HepG2 (cell line): ENCODE measurements around the gene RRAS. TPM values are rescaled to one million over a fixed set of nuclear protein-coding genes. Genes with fewer than 3 reads are reported as not detected.

Experiments used
- ATAC-seq: fragments of 200-7000 bp; cut with Tn5 transposase; 3 replicates; pipeline ENCODE4 v1.9.1; 2020; ENCODE audit warnings: mild to moderate bottlenecking, moderate library complexity
- BruUV-seq: library from RNA; stranded (reverse); fragments of 400-500 nt; replicated peaks from 2 replicates; lab custom pipeline; 2021; lab: Mats Ljungman, UMichigan
- CTCF ChIA-PET: fragments of 300-600 bp; formaldehyde crosslinking; extraction: SDS; loops from one replicate; lab custom pipeline; 2021; ENCODE audit warnings: low total read pairs, inconsistent platforms, low intra/inter-chr PET ratio; lab: Yijun Ruan, JAX
- POLR2A ChIA-PET: fragments of 350-600 bp; sonication (Branson Sonifier 250); formaldehyde crosslinking; loops from one replicate; lab custom pipeline; 2020; ENCODE audit warnings: antibody characterized with exemption, inconsistent platforms; lab: Yijun Ruan, JAX
- DNase-seq: peaks from one replicate; pipeline ENCODE4 v3.0.0-alpha.2; 2015; ENCODE audit warnings: low spot score
- FAIRE-seq: peaks from 3 replicates; lab custom pipeline; 2011; peaks lifted over from hg19 to GRCh38; lab: Jason Lieb, UNC
- H2AFZ ChIP-seq: one replicate; pipeline ENCODE4 v1.6.1; 2011; ENCODE audit warnings: low read length, inconsistent platforms
- H3K27ac ChIP-seq: fragments of 300-600 bp; 3 replicates; pipeline ENCODE4 v1.8.0; 2011; ENCODE audit warnings: mixed run types, mild to moderate bottlenecking, mixed read lengths, low read length, inconsistent platforms; ENCODE audit not compliant: insufficient read depth; ENCODE audit errors: extremely low read length
- H3K27me3 ChIP-seq, 2 experiments: fragments of 200-600 bp in 1 of 2; 2 replicates in 1 of 2; 3 replicates in 1 of 2; pipeline versions ENCODE4 v1.6.0 to v1.8.0; 2011; ENCODE audit warnings: low read length in 2 of 2, mild to moderate bottlenecking in 2 of 2, moderate library complexity in 2 of 2, inconsistent platforms in 1 of 2; ENCODE audit not compliant: insufficient read depth in 2 of 2, control insufficient read depth in 1 of 2
- H3K36me3 ChIP-seq, 2 experiments: fragments of 200-600 bp in 1 of 2; replicated peaks in 1 of 2; 2 replicates in 1 of 2; 3 replicates in 1 of 2; pipeline versions ENCODE4 v1.5.1 to v1.8.0; 2011; ENCODE audit warnings: low read length in 2 of 2, inconsistent platforms in 1 of 2; ENCODE audit not compliant: insufficient read depth in 2 of 2, control insufficient read depth in 1 of 2
- H3K4me1 ChIP-seq: 2 replicates; pipeline ENCODE4 v1.5.1; 2012; ENCODE audit warnings: low read length, inconsistent platforms; ENCODE audit not compliant: insufficient read depth
- H3K4me2 ChIP-seq: 2 replicates; pipeline ENCODE4 v1.6.0; 2011; ENCODE audit warnings: low read depth, low read length, inconsistent platforms
- H3K4me3 ChIP-seq, 3 experiments: fragments of 200-600 bp in 1 of 3; sonication (generic), shearing (Covaris generic) in 1 of 3; replicated peaks in 1 of 3; 2 replicates each; pipeline ENCODE4 v1.5.1; 2011 to 2016; ENCODE audit warnings: low read length in 3 of 3, inconsistent platforms in 2 of 3, low read depth in 2 of 3, mild to moderate bottlenecking in 2 of 3, control low read depth in 1 of 3, mixed read lengths in 1 of 3; ENCODE audit not compliant: insufficient read depth in 1 of 3
- H3K79me2 ChIP-seq: one replicate; pipeline ENCODE4 v1.6.1; 2011; ENCODE audit warnings: low read length, inconsistent platforms; ENCODE audit not compliant: insufficient read depth
- H3K9ac ChIP-seq: 2 replicates; pipeline ENCODE4 v1.6.0; 2011; ENCODE audit warnings: mild to moderate bottlenecking, low read depth, low read length, inconsistent platforms; ENCODE audit not compliant: insufficient read depth
- H3K9me3 ChIP-seq: 2 replicates; pipeline ENCODE4 v1.5.1; 2012; ENCODE audit warnings: mild to moderate bottlenecking, low read length
- H4K20me1 ChIP-seq: 2 replicates; pipeline ENCODE4 v1.6.0; 2011; ENCODE audit warnings: inconsistent platforms, mild to moderate bottlenecking, low read length, moderate library complexity; ENCODE audit not compliant: insufficient read depth
- ARNT ChIP-seq: fragments of 450-650 bp; IDR thresholded peaks from 2 replicates; pipeline ENCODE4 v1.6.1; 2017
- FOXO1 ChIP-seq: sonication (generic); formaldehyde crosslinking; IDR thresholded peaks from 2 replicates; pipeline ENCODE4 v1.4.0; 2020; ENCODE audit warnings: missing genetic modification reagents
- GABPA ChIP-seq, 2 experiments: IDR thresholded peaks; 2 replicates each; pipeline ENCODE4 v1.6.1; 2011 to 2016; ENCODE audit warnings: low read depth in 2 of 2, low read length in 1 of 2, missing biosample characterization in 1 of 2, missing genetic modification characterization in 1 of 2
- GPN1 ChIP-seq: sonication (generic); formaldehyde crosslinking; IDR thresholded peaks from 2 replicates; pipeline ENCODE4 v1.5.1; 2020; ENCODE audit warnings: missing genetic modification reagents, borderline replicate concordance
- PITX1 ChIP-seq: sonication (generic); formaldehyde crosslinking; IDR thresholded peaks from 2 replicates; pipeline ENCODE4 v1.5.1; 2020; ENCODE audit warnings: mild to moderate bottlenecking, missing genetic modification reagents
- POLR2AphosphoS5 ChIP-seq: IDR thresholded peaks from 2 replicates; pipeline ENCODE4 v1.6.1; 2012; ENCODE audit warnings: low read depth, low read length
- SMAD3 ChIP-seq: sonication (generic); formaldehyde crosslinking; IDR thresholded peaks from 2 replicates; pipeline ENCODE4 v1.4.0; 2020; ENCODE audit warnings: missing genetic modification reagents
- SRSF4 ChIP-seq: fragments of 200-400 bp; formaldehyde crosslinking; IDR thresholded peaks from one replicate; pipeline ENCODE4 v1.6.1; 2018; ENCODE audit warnings: mild to moderate bottlenecking, low read depth, low read length, moderate library complexity; ENCODE audit not compliant: poor library complexity, severe bottlenecking
- ZMAT3 ChIP-seq: sonication (generic); formaldehyde crosslinking; conservative IDR thresholded peaks from 2 replicates; pipeline ENCODE4 v1.7.0; 2021; ENCODE audit warnings: missing genetic modification reagents
- ZNF143 ChIP-seq: sonication (generic); formaldehyde crosslinking; IDR thresholded peaks from 2 replicates; pipeline ENCODE4 v1.4.0; 2020; ENCODE audit warnings: missing genetic modification reagents
- ZNF260 ChIP-seq: sonication (generic); formaldehyde crosslinking; IDR thresholded peaks from 2 replicates; pipeline ENCODE4 v1.4.0; 2020; ENCODE audit warnings: missing genetic modification reagents, low read depth, mild to moderate bottlenecking, borderline replicate concordance
- ZNF562 ChIP-seq: sonication (generic); formaldehyde crosslinking; IDR thresholded peaks from 2 replicates; pipeline ENCODE4 v1.8.0; 2022; ENCODE audit warnings: missing genetic modification reagents, borderline replicate concordance
- WGBS: methylation state at CpG from one replicate; pipeline ENCODE4 v1.1.6; 2017; ENCODE audit warnings: low lambda C conversion rate; 5-methylcytosine and 5-hydroxymethylcytosine counted together
- in situ Hi-C: cut with HindIII; loops from 2 replicates; pipeline ENCODE4 v1.10.0; 2017; ENCODE audit warnings: low pct_unique_long_range_greater_than_20kb; ENCODE audit not compliant: extremely low pct_ligation_motif_present
- intact Hi-C: fragments of 100-400 bp; cut with micrococcal nuclease; formaldehyde crosslinking; loops from one replicate; pipeline ENCODE4 v1.10.0; 2022; ENCODE audit not compliant: unreplicated experiment
- polyA plus RNA-seq, 8 experiments: library from polyadenylated mRNA; depleted of rRNA in 3 of 8; stranded (reverse) in 7 of 8; unstranded in 1 of 8; fragments of >200 nt; fragmentation: Illumina TruSeq in 4 of 8; extraction: Trizol in 4 of 8; gene quantifications; 2 replicates each; pipeline versions ENCODE4 v1.2.1 to v1.2.3, GENCODE V29; 2011 to 2016; ENCODE audit warnings: low read depth in 4 of 8, missing spikeins in 1 of 8, mixed read lengths in 1 of 8; ENCODE audit not compliant: insufficient read depth in 1 of 8
- total RNA-seq, 5 experiments: library from RNA; depleted of rRNA; stranded (reverse); fragments of >200 nt; fragmentation: Illumina TruSeq; extraction: Trizol; gene quantifications; 2 replicates each; pipeline ENCODE4 v1.2.3, GENCODE V29; 2016; ENCODE audit warnings: low read depth in 1 of 5
- TF ChIP-seq, protein P1 (sequence below): IDR thresholded peaks from 2 replicates; pipeline ENCODE4 v1.6.1; 2016; ENCODE audit warnings: missing genetic modification reagents, missing compliant biosample characterization
- TF ChIP-seq, protein P2 (sequence below): sonication (generic); formaldehyde crosslinking; IDR thresholded peaks from 2 replicates; pipeline ENCODE4 v1.4.0; 2020; ENCODE audit warnings: low read depth, mild to moderate bottlenecking, missing genetic modification reagents
- TF ChIP-seq, protein P3 (sequence below): sonication (generic); formaldehyde crosslinking; IDR thresholded peaks from 2 replicates; pipeline ENCODE4 v1.4.0; 2020; ENCODE audit warnings: missing genetic modification reagents, borderline replicate concordance
- TF ChIP-seq, protein P4 (sequence below): sonication (generic); formaldehyde crosslinking; IDR thresholded peaks from 2 replicates; pipeline ENCODE4 v1.8.0; 2022; ENCODE audit warnings: missing genetic modification reagents, mild to moderate bottlenecking, moderate library complexity, borderline replicate concordance

Gene RRAS
- total and polyA plus RNA-seq, 2 of the 13 experiments (the other 11 are each of a cell fraction or from before 2014, with no cell fraction given) = 1.5 to 12.0 TPM

DNA sequence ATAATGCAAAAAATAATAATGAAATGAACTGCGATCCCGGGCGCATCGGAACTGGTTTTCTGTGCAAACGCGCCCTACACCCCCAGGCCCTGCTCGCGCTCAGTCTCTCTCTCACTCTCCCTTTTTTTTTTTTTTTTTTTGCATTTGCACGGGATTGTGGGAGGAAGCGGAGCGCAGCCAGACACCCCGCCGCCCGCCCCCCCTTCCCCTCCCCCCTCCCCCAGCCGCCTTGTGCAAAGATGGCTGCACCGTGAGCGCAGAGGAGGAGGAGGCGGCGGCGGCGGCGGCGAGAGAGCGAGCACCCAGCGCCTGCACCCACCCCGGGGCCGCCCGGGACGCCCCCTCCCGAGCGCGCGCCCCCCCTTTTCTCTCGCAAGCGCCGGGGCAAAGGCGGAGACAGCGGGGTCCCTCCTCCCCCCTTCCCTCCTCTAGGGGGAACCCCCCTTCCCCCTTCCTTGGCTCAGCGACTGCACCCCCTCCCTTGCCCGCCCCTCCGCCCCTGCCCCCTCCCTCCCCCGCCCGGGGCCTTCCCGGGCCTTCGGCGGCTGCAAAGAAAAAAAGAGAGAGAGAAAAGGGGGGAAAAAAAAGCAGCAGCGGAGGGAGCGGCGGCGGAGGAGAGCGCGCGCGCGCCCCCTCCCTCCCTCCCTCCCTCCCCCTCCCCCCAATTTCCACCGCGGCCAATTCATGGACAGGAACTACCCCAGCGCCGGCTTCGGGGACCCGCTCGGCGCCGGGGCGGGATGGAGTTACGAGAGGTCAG is 48.8 kb downstream of the RRAS start, which contains the start of gene PRR12:
PRR12 (plus strand) TSS at position 212 of the 760 bp plus-strand sequence; CDS start at position 685, 473 bp downstream.
- ChIA-PET CTCF (no interaction called here), POLR2A (interaction anchor here (1.1 to 4.2 kb wide), 8 partner anchors 11 to 102 kb away, joined by 3 to 58 read pairs (median 4); partner anchors contain the start of genes FCGRT, NOSIP, PRMT1 and PRRG2)
- H3K27me3 ChIP-seq = no peaks in the 10 kb centered on the region; a peak in 1 of 5 replicates
- peak within 1 kb of the TSS; percentile 89 to 97 (median 91) for H3K4me3 ChIP-seq
- intact Hi-C loops = loop anchor here (1.0 kb wide), 1 partner anchor 49 kb away; the partner anchor contains the start of gene RRAS
- H3K4me1 ChIP-seq = peaks cover 28% of the 10 kb centered on the region
- no peak within 1 kb of the TSS for H2AFZ ChIP-seq
- FAIRE-seq (no peak), ATAC-seq (peak; percentile 56), DNase-seq (peak; percentile 61)
- in situ Hi-C loops = loop anchor here (10.0 kb wide), 1 partner anchor 84 kb away; the partner anchor contains the start of gene PRMT1
- peak within 1 kb of the TSS; percentile 92 for H3K27ac ChIP-seq
- H3K36me3 ChIP-seq = peaks cover 1 to 14% of the 10 kb centered on the region in 2 experiments; a peak in 4 of 5 replicates
- H4K20me1 ChIP-seq = 0 out of 2 replicates have a peak, but pooled peaks cover 5% of the 10 kb centered on the region
- no TSS peak for BruUV-seq
- H3K4me2 ChIP-seq = peak within 1 kb of the TSS; percentile 97
- WGBS = 4% methylated on average over 41 of the region's 66 CpGs
- peak within 1 kb of the TSS; percentile 94 for H3K9ac ChIP-seq
- H3K9me3 ChIP-seq = no peaks in the 10 kb centered on the region
- H3K79me2 ChIP-seq = peaks cover 15% of the 10 kb centered on the region
- TF ChIP-seq FOXO1 (CRISPR knock-in tag) = 0 out of 2 replicates have a peak, but pooled peaks have one; percentile 16
- TF ChIP-seq PITX1 (CRISPR knock-in tag) = no peak
- TF ChIP-seq, protein P1, sequence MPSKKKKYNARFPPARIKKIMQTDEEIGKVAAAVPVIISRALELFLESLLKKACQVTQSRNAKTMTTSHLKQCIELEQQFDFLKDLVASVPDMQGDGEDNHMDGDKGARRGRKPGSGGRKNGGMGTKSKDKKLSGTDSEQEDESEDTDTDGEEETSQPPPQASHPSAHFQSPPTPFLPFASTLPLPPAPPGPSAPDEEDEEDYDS = no peak
- TF ChIP-seq ZNF562 (CRISPR knock-in tag) = no peak
- TF ChIP-seq, protein P2, sequence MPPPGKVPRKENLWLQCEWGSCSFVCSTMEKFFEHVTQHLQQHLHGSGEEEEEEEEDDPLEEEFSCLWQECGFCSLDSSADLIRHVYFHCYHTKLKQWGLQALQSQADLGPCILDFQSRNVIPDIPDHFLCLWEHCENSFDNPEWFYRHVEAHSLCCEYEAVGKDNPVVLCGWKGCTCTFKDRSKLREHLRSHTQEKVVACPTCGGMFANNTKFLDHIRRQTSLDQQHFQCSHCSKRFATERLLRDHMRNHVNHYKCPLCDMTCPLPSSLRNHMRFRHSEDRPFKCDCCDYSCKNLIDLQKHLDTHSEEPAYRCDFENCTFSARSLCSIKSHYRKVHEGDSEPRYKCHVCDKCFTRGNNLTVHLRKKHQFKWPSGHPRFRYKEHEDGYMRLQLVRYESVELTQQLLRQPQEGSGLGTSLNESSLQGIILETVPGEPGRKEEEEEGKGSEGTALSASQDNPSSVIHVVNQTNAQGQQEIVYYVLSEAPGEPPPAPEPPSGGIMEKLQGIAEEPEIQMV = no peak
- peak; percentile 13; the same call in 1 of the 2 replicates for TF ChIP-seq GABPA (IDR thresholded peaks at IDR 0.05; ENCODE audit: low read depth, low read length)
- peak; percentile 42; the same call in 1 of the 2 replicates for TF ChIP-seq GABPA (CRISPR knock-in tag; IDR thresholded peaks at IDR 0.05; ENCODE audit: low read depth)
- peak; percentile 20 for TF ChIP-seq SRSF4
- TF ChIP-seq, protein P3, sequence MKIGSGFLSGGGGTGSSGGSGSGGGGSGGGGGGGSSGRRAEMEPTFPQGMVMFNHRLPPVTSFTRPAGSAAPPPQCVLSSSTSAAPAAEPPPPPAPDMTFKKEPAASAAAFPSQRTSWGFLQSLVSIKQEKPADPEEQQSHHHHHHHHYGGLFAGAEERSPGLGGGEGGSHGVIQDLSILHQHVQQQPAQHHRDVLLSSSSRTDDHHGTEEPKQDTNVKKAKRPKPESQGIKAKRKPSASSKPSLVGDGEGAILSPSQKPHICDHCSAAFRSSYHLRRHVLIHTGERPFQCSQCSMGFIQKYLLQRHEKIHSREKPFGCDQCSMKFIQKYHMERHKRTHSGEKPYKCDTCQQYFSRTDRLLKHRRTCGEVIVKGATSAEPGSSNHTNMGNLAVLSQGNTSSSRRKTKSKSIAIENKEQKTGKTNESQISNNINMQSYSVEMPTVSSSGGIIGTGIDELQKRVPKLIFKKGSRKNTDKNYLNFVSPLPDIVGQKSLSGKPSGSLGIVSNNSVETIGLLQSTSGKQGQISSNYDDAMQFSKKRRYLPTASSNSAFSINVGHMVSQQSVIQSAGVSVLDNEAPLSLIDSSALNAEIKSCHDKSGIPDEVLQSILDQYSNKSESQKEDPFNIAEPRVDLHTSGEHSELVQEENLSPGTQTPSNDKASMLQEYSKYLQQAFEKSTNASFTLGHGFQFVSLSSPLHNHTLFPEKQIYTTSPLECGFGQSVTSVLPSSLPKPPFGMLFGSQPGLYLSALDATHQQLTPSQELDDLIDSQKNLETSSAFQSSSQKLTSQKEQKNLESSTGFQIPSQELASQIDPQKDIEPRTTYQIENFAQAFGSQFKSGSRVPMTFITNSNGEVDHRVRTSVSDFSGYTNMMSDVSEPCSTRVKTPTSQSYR = peak; percentile 68; the same call in 1 of the 2 replicates
- TF ChIP-seq POLR2AphosphoS5 = peak; percentile 71
- 0 out of 2 replicates have a peak, but pooled peaks have one; percentile 18 for TF ChIP-seq ZMAT3 (CRISPR knock-in tag)
- no peak for TF ChIP-seq ARNT
- TF ChIP-seq GPN1 (CRISPR knock-in tag) = no peak
- TF ChIP-seq ZNF143 (CRISPR knock-in tag) = peak; percentile 72
- TF ChIP-seq, protein P4, sequence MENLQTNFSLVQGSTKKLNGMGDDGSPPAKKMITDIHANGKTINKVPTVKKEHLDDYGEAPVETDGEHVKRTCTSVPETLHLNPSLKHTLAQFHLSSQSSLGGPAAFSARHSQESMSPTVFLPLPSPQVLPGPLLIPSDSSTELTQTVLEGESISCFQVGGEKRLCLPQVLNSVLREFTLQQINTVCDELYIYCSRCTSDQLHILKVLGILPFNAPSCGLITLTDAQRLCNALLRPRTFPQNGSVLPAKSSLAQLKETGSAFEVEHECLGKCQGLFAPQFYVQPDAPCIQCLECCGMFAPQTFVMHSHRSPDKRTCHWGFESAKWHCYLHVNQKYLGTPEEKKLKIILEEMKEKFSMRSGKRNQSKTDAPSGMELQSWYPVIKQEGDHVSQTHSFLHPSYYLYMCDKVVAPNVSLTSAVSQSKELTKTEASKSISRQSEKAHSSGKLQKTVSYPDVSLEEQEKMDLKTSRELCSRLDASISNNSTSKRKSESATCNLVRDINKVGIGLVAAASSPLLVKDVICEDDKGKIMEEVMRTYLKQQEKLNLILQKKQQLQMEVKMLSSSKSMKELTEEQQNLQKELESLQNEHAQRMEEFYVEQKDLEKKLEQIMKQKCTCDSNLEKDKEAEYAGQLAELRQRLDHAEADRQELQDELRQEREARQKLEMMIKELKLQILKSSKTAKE (CRISPR knock-in tag) = no peak
- no peak for TF ChIP-seq SMAD3 (CRISPR knock-in tag)
- no peak for TF ChIP-seq ZNF260 (CRISPR knock-in tag)
